K562 (cell line): ENCODE data around the gene PAIP2. TPM values are rescaled to one million over a fixed set of nuclear protein-coding genes. Genes with fewer than 3 reads are reported as not detected.

Experiments used
- ATAC-seq: fragments of 200-7000 bp; cut with Tn5 transposase; 3 replicates; pipeline ENCODE4 v1.9.1; 2020; ENCODE audit warnings: moderate library complexity
- BruUV-seq: library from RNA; stranded (reverse); fragments of 400-500 nt; replicated peaks from 2 replicates; lab custom pipeline; 2021; lab: Mats Ljungman, UMichigan
- CTCF ChIA-PET: fragments of 300-600 bp; formaldehyde crosslinking; extraction: SDS; loops from one replicate; lab custom pipeline; 2021; ENCODE audit warnings: low intra/inter-chr PET ratio; lab: Yijun Ruan, JAX
- POLR2A ChIA-PET: fragments of 300-600, 350-650 bp; sonication (Branson Sonifier 250); formaldehyde crosslinking; extraction: SDS; loops from one replicate; lab custom pipeline; 2021; ENCODE audit warnings: antibody characterized with exemption, inconsistent platforms; lab: Yijun Ruan, JAX
- DNase-seq, 4 experiments: peaks; one replicate each; pipeline versions ENCODE4 v3.0.0 to v3.0.0-alpha.2; 2011 to 2018; ENCODE audit warnings: low spot score in 3 of 4, mixed read lengths in 3 of 4; ENCODE audit errors: extremely low read depth in 1 of 4
- FAIRE-seq: peaks from 2 replicates; lab custom pipeline; 2011; peaks lifted over from hg19 to GRCh38; lab: Jason Lieb, UNC
- H2AFZ ChIP-seq: 2 replicates; pipeline ENCODE4 v1.6.0; 2011; ENCODE audit warnings: low read depth, low read length, control low read depth, inconsistent platforms
- H3K27ac ChIP-seq: fragments of 200-600 bp; 3 replicates; pipeline ENCODE4 v1.8.0; 2011; ENCODE audit warnings: low read depth, mild to moderate bottlenecking, control low read depth, inconsistent platforms, low read length, moderate library complexity, mixed read lengths; ENCODE audit errors: extremely low read depth
- H3K27me3 ChIP-seq, 2 experiments: fragments of 300-600 bp in 1 of 2; 2 replicates in 1 of 2; 3 replicates in 1 of 2; pipeline versions ENCODE4 v1.6.0 to v1.8.0; 2011; ENCODE audit warnings: inconsistent platforms in 2 of 2, low read length in 2 of 2, mild to moderate bottlenecking in 1 of 2, mixed read lengths in 1 of 2, moderate library complexity in 1 of 2; ENCODE audit not compliant: control insufficient read depth in 2 of 2, insufficient read depth in 2 of 2
- H3K36me3 ChIP-seq: fragments of 300-600 bp; 3 replicates; pipeline ENCODE4 v1.8.0; 2011; ENCODE audit warnings: mild to moderate bottlenecking, low read length, inconsistent platforms; ENCODE audit not compliant: control insufficient read depth, insufficient read depth
- H3K4me1 ChIP-seq, 2 experiments: fragments of 200-600 bp in 1 of 2; replicated peaks in 1 of 2; 2 replicates in 1 of 2; 3 replicates in 1 of 2; pipeline versions ENCODE4 v1.5.1 to v1.8.0; 2011; ENCODE audit warnings: inconsistent platforms in 2 of 2, low read length in 2 of 2, mild to moderate bottlenecking in 1 of 2, mixed read lengths in 1 of 2, moderate library complexity in 1 of 2; ENCODE audit not compliant: control insufficient read depth in 2 of 2, insufficient read depth in 2 of 2
- H3K4me2 ChIP-seq: 2 replicates; pipeline ENCODE4 v1.6.1; 2011; ENCODE audit warnings: low read length, control low read depth, inconsistent platforms, mixed read lengths; ENCODE audit not compliant: insufficient read depth
- H3K4me3 ChIP-seq: fragments of 200-600 bp; sonication (generic), shearing (Covaris generic); 2 replicates; pipeline ENCODE4 v1.5.1; 2016; ENCODE audit warnings: control low read depth, inconsistent platforms
- H3K79me2 ChIP-seq: fragments of 200-600 bp; 3 replicates; pipeline ENCODE4 v1.8.0; 2011; ENCODE audit warnings: low read length, inconsistent platforms; ENCODE audit not compliant: control insufficient read depth, insufficient read depth
- H3K9ac ChIP-seq, 2 experiments: 2 replicates each; pipeline versions ENCODE4 v1.6.0 to v1.6.1; 2011; ENCODE audit warnings: low read depth in 2 of 2, low read length in 2 of 2, control low read depth in 1 of 2, inconsistent platforms in 1 of 2, mild to moderate bottlenecking in 1 of 2, mixed read lengths in 1 of 2; ENCODE audit not compliant: insufficient read depth in 1 of 2
- H3K9me1 ChIP-seq: one replicate; pipeline ENCODE4 v1.6.0; 2011; ENCODE audit warnings: inconsistent platforms, mild to moderate bottlenecking, low read length, moderate library complexity; ENCODE audit not compliant: control insufficient read depth, insufficient read depth
- H3K9me3 ChIP-seq: replicated peaks from 2 replicates; pipeline ENCODE4 v1.5.1; 2011; ENCODE audit warnings: low read depth, low read length, inconsistent platforms; ENCODE audit not compliant: control insufficient read depth, insufficient read depth
- H4K20me1 ChIP-seq: replicated peaks from 2 replicates; pipeline ENCODE4 v1.6.1; 2011; ENCODE audit warnings: low read length, inconsistent platforms, mixed read lengths; ENCODE audit not compliant: control insufficient read depth, insufficient read depth
- CBX3 ChIP-seq, 2 experiments: IDR thresholded peaks; 1 replicate in 1 of 2; 2 replicates in 1 of 2; pipeline ENCODE4 v1.6.1; 2012; ENCODE audit warnings: inconsistent platforms in 2 of 2, low read length in 2 of 2, borderline replicate concordance in 1 of 2, control low read depth in 1 of 2
- PRMT5 ChIP-seq: sonication (generic); formaldehyde crosslinking; IDR thresholded peaks from 2 replicates; pipeline ENCODE4 v1.5.0; 2020; ENCODE audit warnings: missing genetic modification reagents
- RBM39 ChIP-seq: fragments of 200-400 bp; formaldehyde crosslinking; optimal IDR thresholded peaks from 2 replicates; pipeline ENCODE3; 2018; ENCODE audit warnings: low read depth, low read length
- SIN3A ChIP-seq, 2 experiments: fragments of 150-350 bp in 1 of 2; IDR thresholded peaks; 2 replicates each; pipeline ENCODE4 v1.6.1; 2011 to 2016; ENCODE audit warnings: borderline replicate concordance in 2 of 2, low read depth in 2 of 2, low read length in 2 of 2, mild to moderate bottlenecking in 2 of 2, moderate library complexity in 2 of 2; ENCODE audit not compliant: control insufficient read depth in 1 of 2
- SMARCC2 ChIP-seq: fragments of 450-650 bp; IDR thresholded peaks from 2 replicates; pipeline ENCODE4 v1.6.1; 2017; ENCODE audit warnings: antibody characterized with exemption, moderate library complexity, mild to moderate bottlenecking, low read depth
- TCF7L2 ChIP-seq: fragments of 150-350 bp; IDR thresholded peaks from 2 replicates; pipeline ENCODE4 v1.6.1; 2016; ENCODE audit warnings: low read depth, mild to moderate bottlenecking, low read length, moderate library complexity
- ZKSCAN3 ChIP-seq: fragments of 250-450 bp; sonication (Bioruptor Pico); IDR thresholded peaks from 2 replicates; pipeline ENCODE4 v1.4.0; 2020
- ZNF263 ChIP-seq: sonication (generic); formaldehyde crosslinking; IDR thresholded peaks from 2 replicates; pipeline ENCODE4 v1.8.0; 2022; ENCODE audit warnings: mild to moderate bottlenecking, missing genetic modification reagents, borderline replicate concordance
- WGBS: fragments of 100-300 bp; shearing (Covaris generic); methylation state at CpG from one replicate; pipeline ENCODE4 v1.1.6; 2016; ENCODE audit warnings: low coverage, mixed read lengths; ENCODE audit not compliant: insufficient coverage; ENCODE audit errors: missing lambda C conversion rate; 5-methylcytosine and 5-hydroxymethylcytosine counted together
- in situ Hi-C: fragments of 300-500 bp; cut with MboI; formaldehyde crosslinking; loops from 4 replicates; pipeline ENCODE4 v1.15.0; 2018; ENCODE audit warnings: inconsistent platforms, mixed read lengths
- intact Hi-C: fragments of 100-400 bp; cut with micrococcal nuclease; formaldehyde crosslinking; loops from 2 replicates; pipeline ENCODE4 v1.14.2; 2022
- polyA plus RNA-seq, 8 experiments: library from polyadenylated mRNA; depleted of rRNA in 4 of 8; stranded (reverse) in 5 of 8; unstranded in 3 of 8; fragments of >200 nt; fragmentation: Nextera tagmentation in 2 of 8; fragmentation: Illumina TruSeq in 1 of 8; extraction: Ambion mirVana in 2 of 8; extraction: Trizol in 1 of 8; gene quantifications; 2 replicates each; pipeline versions ENCODE4 v1.2.1 to v1.2.3, GENCODE V29; 2011 to 2014; ENCODE audit warnings: inconsistent platforms in 1 of 8, missing spikeins in 1 of 8
- total RNA-seq, 7 experiments: library from RNA; depleted of rRNA in 6 of 7; stranded (reverse); fragments of >200 nt in 6 of 7; fragmentation: Illumina TruSeq in 2 of 7; extraction: Trizol in 2 of 7; gene quantifications; 2 replicates each; pipeline versions ENCODE4 v1.2.1 to v1.2.3, GENCODE V29; 2011 to 2021; ENCODE audit warnings: low replicate concordance in 1 of 7
- TF ChIP-seq, protein P1 (sequence below), 3 experiments: fragments of 200-800 bp in 1 of 3; fragments of 250-450 bp in 1 of 3; fragments of 450-650 bp in 1 of 3; sonication (Bioruptor Pico) in 1 of 3; sonication (Bioruptor generic) in 1 of 3; formaldehyde crosslinking in 1 of 3; IDR thresholded peaks; 2 replicates each; pipeline versions ENCODE4 v1.6.1 to v1.8.0; 2016 to 2022; ENCODE audit warnings: mild to moderate bottlenecking in 2 of 3, missing genetic modification characterization in 2 of 3, missing compliant biosample characterization in 1 of 3, moderate library complexity in 1 of 3
- TF ChIP-seq, protein P2 (sequence below): sonication (generic); formaldehyde crosslinking; IDR thresholded peaks from 2 replicates; pipeline ENCODE4 v1.8.0; 2023; ENCODE audit warnings: missing genetic modification reagents, mild to moderate bottlenecking, borderline replicate concordance

PAIP2 gene
- total and polyA plus RNA-seq, 9 of the 15 experiments (the other 6 are each of a cell fraction or from before 2014, with no cell fraction given), result 78.3 to 187 (median 128) TPM

DNA sequence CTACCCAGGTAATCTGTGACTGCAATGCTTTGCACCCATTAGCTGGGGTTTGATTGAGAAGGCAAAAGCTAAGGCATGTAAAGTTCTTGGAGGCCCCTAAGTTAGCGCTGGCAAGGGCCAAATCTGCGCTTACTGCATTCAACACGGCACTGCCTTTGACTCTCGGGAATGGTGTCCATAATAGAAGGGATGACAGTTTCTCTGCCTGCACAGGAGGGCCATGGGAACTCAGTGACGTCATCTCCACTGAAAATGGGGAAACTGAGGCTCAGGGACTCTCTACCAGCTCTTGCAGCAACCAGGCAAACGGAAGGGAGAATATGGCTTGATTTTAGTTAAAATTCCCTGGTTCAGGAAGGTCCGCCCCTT, 61.7 kb downstream of the PAIP2 start:
- H2AFZ ChIP-seq, result peak overlapping the region; percentile 97
- in situ Hi-C loops, result no loop called here
- no peaks in the 10 kb centered on the region for H3K27me3 ChIP-seq
- no peak for TF ChIP-seq ZNF263 (CRISPR knock-in tag)
- TF ChIP-seq PRMT5 (CRISPR knock-in tag), result no peak
- TF ChIP-seq, protein P1, sequence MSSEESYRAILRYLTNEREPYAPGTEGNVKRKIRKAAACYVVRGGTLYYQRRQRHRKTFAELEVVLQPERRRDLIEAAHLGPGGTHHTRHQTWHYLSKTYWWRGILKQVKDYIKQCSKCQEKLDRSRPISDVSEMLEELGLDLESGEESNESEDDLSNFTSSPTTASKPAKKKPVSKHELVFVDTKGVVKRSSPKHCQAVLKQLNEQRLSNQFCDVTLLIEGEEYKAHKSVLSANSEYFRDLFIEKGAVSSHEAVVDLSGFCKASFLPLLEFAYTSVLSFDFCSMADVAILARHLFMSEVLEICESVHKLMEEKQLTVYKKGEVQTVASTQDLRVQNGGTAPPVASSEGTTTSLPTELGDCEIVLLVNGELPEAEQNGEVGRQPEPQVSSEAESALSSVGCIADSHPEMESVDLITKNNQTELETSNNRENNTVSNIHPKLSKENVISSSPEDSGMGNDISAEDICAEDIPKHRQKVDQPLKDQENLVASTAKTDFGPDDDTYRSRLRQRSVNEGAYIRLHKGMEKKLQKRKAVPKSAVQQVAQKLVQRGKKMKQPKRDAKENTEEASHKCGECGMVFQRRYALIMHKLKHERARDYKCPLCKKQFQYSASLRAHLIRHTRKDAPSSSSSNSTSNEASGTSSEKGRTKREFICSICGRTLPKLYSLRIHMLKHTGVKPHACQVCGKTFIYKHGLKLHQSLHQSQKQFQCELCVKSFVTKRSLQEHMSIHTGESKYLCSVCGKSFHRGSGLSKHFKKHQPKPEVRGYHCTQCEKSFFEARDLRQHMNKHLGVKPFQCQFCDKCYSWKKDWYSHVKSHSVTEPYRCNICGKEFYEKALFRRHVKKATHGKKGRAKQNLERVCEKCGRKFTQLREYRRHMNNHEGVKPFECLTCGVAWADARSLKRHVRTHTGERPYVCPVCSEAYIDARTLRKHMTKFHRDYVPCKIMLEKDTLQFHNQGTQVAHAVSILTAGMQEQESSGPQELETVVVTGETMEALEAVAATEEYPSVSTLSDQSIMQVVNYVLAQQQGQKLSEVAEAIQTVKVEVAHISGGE (CRISPR knock-in tag; IDR thresholded peaks at IDR 0.05), result 0 out of 6 replicates have a peak, but pooled peaks of 1 of the 3 experiments have one; percentile 11
- TF ChIP-seq CBX3 (IDR thresholded peaks at IDR 0.05; ENCODE audit: borderline replicate concordance in 1 of 2, low read length in 2 of 2), result 0 out of 3 replicates have a peak, but pooled peaks of 1 of the 2 experiments have one; percentile 6
- TF ChIP-seq SIN3A (IDR thresholded peaks at IDR 0.05; ENCODE audit: borderline replicate concordance in 2 of 2, control insufficient read depth in 1 of 2, low read depth in 2 of 2, low read length in 2 of 2), result no peak
- no peak for TF ChIP-seq SMARCC2
- peak; percentile 29 for TF ChIP-seq RBM39
- TF ChIP-seq TCF7L2, result no peak
- TF ChIP-seq ZKSCAN3 (CRISPR knock-in tag), result no peak
- TF ChIP-seq, protein P2, sequence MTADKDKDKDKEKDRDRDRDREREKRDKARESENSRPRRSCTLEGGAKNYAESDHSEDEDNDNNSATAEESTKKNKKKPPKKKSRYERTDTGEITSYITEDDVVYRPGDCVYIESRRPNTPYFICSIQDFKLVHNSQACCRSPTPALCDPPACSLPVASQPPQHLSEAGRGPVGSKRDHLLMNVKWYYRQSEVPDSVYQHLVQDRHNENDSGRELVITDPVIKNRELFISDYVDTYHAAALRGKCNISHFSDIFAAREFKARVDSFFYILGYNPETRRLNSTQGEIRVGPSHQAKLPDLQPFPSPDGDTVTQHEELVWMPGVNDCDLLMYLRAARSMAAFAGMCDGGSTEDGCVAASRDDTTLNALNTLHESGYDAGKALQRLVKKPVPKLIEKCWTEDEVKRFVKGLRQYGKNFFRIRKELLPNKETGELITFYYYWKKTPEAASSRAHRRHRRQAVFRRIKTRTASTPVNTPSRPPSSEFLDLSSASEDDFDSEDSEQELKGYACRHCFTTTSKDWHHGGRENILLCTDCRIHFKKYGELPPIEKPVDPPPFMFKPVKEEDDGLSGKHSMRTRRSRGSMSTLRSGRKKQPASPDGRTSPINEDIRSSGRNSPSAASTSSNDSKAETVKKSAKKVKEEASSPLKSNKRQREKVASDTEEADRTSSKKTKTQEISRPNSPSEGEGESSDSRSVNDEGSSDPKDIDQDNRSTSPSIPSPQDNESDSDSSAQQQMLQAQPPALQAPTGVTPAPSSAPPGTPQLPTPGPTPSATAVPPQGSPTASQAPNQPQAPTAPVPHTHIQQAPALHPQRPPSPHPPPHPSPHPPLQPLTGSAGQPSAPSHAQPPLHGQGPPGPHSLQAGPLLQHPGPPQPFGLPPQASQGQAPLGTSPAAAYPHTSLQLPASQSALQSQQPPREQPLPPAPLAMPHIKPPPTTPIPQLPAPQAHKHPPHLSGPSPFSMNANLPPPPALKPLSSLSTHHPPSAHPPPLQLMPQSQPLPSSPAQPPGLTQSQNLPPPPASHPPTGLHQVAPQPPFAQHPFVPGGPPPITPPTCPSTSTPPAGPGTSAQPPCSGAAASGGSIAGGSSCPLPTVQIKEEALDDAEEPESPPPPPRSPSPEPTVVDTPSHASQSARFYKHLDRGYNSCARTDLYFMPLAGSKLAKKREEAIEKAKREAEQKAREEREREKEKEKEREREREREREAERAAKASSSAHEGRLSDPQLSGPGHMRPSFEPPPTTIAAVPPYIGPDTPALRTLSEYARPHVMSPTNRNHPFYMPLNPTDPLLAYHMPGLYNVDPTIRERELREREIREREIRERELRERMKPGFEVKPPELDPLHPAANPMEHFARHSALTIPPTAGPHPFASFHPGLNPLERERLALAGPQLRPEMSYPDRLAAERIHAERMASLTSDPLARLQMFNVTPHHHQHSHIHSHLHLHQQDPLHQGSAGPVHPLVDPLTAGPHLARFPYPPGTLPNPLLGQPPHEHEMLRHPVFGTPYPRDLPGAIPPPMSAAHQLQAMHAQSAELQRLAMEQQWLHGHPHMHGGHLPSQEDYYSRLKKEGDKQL (CRISPR knock-in tag), result no peak

More for the DNA sequence above, 61.7 kb downstream of the PAIP2 start:
- Histone ChIP-seq H3K36me3 (0 out of 3 replicates have a peak, but pooled peaks cover 2% of the 10 kb centered on the region), H3K9me1 (no peaks in the 10 kb centered on the region), H3K4me1 (peaks cover 11 to 15% of the 10 kb centered on the region in 2 experiments; a peak in 4 of 5 replicates), H3K79me2 (no peaks in the 10 kb centered on the region), H3K9me3 (no peaks in the 10 kb centered on the region), H3K27ac (peak overlapping the region; percentile 90), H3K4me2 (peak overlapping the region; percentile 99), H4K20me1 (no peaks in the 10 kb centered on the region), H3K4me3 (peak overlapping the region; percentile 50), H3K9ac (peak overlapping the region; percentile 73 to 88; a peak in 3 of 4 replicates)
- ATAC-seq (peak; percentile 5), DNase-seq (no peak), FAIRE-seq (no peak)
- BruUV-seq, result TSS peak; percentile 92
- intact Hi-C loops, result loop anchor here (2.0 to 5.0 kb wide), 2 partner anchors 19 to 61 kb away; partner anchors contain the start of gene PAIP2
- 3% methylated on average over 7 of the region's 7 CpGs for WGBS
- POLR2A ChIA-PET, result interaction anchor here (0.6 to 1.7 kb wide), 6 partner anchors 15 to 181 kb away, joined by 3 to 7 read pairs (median 3); partner anchors contain the start of genes DNAJC18 and PAIP2
- CTCF ChIA-PET, result no interaction called here
